GM10248 (cell line): ENCODE results near the gene CSTB.

ENCODE experiments used
- CTCF ChIA-PET: fragments of 300-600 bp; sonication (Branson Sonifier 250); formaldehyde crosslinking; extraction: SDS; loops from one replicate; lab custom pipeline; 2021; ENCODE audit warnings: antibody characterized with exemption; lab: Yijun Ruan, JAX
- POLR2A ChIA-PET: fragments of 350-650 bp; sonication (Branson Sonifier 250); formaldehyde crosslinking; extraction: SDS; loops from one replicate; lab custom pipeline; 2020; ENCODE audit warnings: antibody characterized with exemption; lab: Yijun Ruan, JAX
- DNase-seq: peaks from one replicate; pipeline ENCODE4 v3.0.0; 2012; ENCODE audit errors: extremely low spot score
- TF ChIP-seq, protein P1 (sequence below): IDR thresholded peaks from 2 replicates; pipeline ENCODE4 v1.5.1; 2012; ENCODE audit warnings: mild to moderate bottlenecking, low read depth; ENCODE audit errors: extremely low read depth, missing control alignments, control extremely low read depth

The CSTB gene

DNA sequence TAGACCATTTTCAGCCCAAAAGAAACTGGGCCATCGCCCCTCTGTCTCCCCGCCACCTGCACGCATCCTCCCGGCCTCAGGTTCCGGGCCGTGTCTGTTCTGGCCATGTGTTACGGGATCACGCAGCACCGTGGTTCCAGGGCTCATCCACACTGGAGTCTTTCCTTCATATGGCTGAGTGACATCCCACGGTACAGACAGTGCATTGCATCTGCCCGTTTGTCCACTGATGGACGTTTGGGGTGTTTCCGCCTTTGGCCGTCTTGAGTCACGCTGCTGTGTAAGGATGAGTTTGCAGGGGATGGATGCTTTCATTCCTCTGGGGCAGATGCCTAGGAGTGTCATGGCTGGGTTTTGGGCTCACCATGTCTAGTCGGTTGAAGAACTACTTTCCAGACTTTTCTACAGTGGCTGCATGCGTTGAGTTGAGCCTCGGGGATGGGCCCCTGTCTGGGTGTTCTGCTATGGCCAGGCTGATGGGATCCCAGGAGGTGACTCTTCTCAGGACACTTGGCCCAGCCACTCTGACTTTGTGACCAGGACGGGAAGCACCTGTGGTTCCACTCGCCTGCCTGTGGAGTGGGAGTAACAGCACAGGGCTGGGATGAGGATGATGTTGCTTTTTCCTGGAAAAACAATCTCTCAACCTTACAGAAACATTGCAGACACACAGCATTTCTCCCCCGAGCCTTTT is 30.1 kb upstream of the CSTB start:
- TF ChIP-seq, protein P1, sequence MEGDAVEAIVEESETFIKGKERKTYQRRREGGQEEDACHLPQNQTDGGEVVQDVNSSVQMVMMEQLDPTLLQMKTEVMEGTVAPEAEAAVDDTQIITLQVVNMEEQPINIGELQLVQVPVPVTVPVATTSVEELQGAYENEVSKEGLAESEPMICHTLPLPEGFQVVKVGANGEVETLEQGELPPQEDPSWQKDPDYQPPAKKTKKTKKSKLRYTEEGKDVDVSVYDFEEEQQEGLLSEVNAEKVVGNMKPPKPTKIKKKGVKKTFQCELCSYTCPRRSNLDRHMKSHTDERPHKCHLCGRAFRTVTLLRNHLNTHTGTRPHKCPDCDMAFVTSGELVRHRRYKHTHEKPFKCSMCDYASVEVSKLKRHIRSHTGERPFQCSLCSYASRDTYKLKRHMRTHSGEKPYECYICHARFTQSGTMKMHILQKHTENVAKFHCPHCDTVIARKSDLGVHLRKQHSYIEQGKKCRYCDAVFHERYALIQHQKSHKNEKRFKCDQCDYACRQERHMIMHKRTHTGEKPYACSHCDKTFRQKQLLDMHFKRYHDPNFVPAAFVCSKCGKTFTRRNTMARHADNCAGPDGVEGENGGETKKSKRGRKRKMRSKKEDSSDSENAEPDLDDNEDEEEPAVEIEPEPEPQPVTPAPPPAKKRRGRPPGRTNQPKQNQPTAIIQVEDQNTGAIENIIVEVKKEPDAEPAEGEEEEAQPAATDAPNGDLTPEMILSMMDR: no peak
- CTCF ChIA-PET: interaction anchor here (0.8 to 2.1 kb wide), 4 partner anchors 16 to 170 kb away, joined by 3 to 10 read pairs (median 4); partner anchors contain the start of gene RRP1
- no peak for DNase-seq
- POLR2A ChIA-PET: no interaction called here

DNA sequence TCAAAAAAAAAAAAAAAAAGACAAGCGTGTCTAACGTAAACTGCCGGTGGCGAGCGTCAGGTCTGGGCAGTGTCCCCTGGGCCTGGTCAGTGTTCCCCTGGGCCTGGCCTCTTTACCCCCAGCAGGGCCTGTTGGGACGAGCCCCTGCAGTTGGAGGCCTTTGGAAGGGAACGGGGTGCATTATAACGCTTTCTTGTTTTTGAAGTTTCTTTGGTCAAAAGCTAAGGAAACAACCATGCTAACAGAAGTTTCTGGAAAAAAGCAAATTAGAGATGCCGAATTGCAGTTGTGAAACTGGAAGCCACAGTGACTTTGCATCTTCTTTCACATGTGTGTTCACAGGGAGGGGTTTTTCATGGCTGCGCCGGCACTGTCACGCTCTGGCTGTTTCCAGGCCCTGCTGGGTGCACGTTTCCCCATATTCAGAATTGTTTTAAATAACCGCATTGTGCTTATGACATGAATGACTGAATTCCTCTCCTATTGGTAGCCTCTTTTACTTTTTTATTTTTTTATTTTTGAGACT is 29.2 kb upstream of the CSTB start:
- POLR2A ChIA-PET: interaction anchor here (0.7 kb wide), 1 partner anchor 44 kb away, joined by 3 read pairs; no protein-coding TSS in a partner anchor
- CTCF ChIA-PET: interaction anchor here (2.0 to 2.1 kb wide), 2 partner anchors 16 to 170 kb away, joined by 5 to 10 read pairs; partner anchors contain the start of gene RRP1
- DNase-seq: peak; percentile 95
- TF ChIP-seq, protein P1: no peak

DNA sequence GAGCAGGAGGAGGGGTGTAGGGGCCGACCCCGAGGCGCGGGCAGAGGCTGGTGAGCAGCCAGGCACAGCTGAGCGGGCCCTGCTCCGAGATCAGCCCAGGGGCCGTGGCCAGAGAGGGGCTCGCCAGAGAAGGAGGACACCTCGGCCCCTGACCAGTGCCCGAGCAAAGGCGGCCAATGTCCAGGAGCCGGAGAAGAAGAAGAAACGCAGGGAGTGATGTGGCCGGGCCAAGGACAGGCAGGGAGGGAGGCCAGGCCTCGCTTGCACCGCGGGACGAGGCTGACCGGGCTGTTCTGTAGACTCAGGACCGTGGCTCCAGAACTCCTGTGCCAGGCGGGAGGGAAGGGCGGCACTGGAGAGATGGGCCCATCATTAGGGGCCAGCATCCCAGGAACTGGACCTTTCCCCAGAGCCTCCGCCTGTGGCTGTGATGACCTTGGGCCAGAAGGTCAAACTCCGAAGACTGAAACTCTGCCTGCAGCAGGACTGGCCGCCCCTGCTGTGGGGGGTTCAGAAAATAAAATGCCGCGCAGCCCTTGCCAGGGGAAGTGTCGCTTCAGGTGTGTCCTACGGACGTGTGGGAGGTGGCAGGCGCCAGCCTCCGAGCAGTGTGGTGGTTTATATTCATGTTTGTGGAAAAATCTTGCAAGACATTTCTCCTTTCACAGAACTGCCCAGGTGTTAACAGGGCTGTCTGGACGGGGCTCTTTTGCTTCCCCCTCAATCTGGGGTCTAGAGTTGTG is 27.6 kb upstream of the CSTB start:
- POLR2A ChIA-PET: no interaction called here

DNA sequence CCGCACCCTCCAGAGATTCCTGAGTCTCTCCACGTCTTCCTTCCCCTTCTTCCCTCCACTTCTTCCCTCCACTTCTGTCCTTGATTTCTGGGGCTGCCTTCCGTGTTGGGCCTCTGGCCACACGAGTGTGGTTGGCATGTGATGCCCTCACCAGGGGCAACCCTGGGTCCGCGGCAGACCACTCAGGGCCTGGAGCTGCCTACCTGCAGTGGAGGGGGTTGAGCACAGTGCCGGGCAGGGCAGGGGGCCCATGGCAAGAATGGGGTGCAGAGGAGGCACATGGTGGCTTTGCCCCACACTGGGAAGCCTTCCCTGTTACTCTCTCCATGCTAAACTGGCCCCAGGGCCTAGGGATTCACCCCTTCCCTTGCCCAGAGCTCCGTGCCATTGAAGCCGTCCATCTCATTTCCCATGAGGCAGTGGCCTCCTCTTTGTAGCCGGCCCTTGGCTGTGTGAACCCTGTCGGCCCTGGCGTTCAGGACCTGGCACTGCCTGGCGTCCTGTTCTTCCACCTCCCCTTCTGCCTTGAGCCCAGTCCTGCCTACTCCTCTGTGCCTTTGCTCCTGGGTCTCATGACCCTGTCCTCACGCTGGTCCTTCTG is 26.7 kb upstream of the CSTB start:
- DNase-seq: no peak
- CTCF ChIA-PET: no interaction called here
- TF ChIP-seq, protein P1: no peak
- POLR2A ChIA-PET: no interaction called here

More for the DNA sequence above, 27.6 kb upstream of the CSTB start:
- TF ChIP-seq, protein P1: no peak
- no peak for DNase-seq
- CTCF ChIA-PET: interaction anchor here (2.1 kb wide), 1 partner anchor 172 kb away, joined by 5 read pairs; no protein-coding TSS in a partner anchor

DNA sequence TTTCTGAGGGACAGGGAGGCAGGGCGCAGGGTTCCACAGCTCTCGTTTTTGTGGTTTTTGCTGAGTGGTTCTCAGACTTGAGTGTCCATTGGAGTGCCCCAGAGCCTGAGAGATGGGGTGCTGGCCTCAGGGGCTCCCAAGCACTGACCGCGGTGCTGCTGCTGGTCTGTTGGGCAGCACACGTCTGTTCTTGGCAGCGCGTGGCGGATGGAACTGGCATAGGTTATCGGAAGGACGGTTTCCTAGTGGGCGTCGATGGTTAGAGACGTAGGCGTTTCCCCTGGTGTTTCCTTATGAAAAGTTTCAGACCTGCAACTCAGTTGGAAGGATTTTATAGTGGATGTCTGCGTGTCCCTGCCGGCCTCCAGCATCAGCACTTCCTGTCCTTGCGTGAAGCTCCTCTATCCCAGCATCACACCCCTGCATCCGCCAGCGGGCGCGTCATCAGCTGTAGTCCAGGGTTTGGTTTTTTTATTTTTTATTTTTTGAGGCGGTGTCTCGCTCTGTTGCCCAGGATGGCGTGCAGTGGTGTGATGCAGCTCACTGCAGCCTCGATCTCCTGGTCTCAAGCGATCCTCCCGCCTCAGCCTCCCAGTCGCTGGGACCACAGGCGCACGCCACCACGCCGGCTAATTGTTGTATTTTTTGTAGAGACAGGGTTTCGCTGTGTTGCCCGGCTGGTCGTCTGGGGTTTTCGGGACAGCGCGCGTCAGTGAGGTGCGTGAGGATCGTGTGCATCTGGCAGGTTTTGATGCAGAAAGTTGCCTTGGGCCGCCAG is 25.1 kb upstream of the CSTB start:
- POLR2A ChIA-PET: interaction anchor here (0.6 kb wide), 1 partner anchor 155 kb away, joined by 5 read pairs; no protein-coding TSS in a partner anchor
- CTCF ChIA-PET: interaction anchor here (0.8 to 1.6 kb wide), 2 partner anchors 10 to 174 kb away, joined by 3 read pairs; no protein-coding TSS in a partner anchor
- TF ChIP-seq, protein P1: no peak
- no peak for DNase-seq
